OCI-LY7 (cell line): ENCODE results near the gene TMC4. TPM values are rescaled to one million over a fixed set of nuclear protein-coding genes. Genes with fewer than 3 reads are reported as not detected.
A peak's percentile ranks its signal among the peaks of the same experiment; 100 is the strongest.
"Not testable (repeated sequence)": the region's sequence is repeated elsewhere in the genome, so short reads cannot be mapped to it uniquely, and the experiment has no call there.

ENCODE experiments used
- Bru-seq: library from RNA; stranded (reverse); fragments of 400-500 nt; gene quantifications from one replicate; lab custom pipeline; 2021; lab: Mats Ljungman, UMichigan
- BruChase-seq, 2 experiments: library from RNA; stranded (reverse); fragments of 400-500 nt; gene quantifications; one replicate each; lab custom pipeline; 2021; lab: Mats Ljungman, UMichigan
- BruUV-seq: library from RNA; stranded (reverse); fragments of 400-500 nt; replicated peaks from 2 replicates; lab custom pipeline; 2021; lab: Mats Ljungman, UMichigan
- CTCF ChIA-PET: fragments of 300-600 bp; sonication (Branson Sonifier 250); formaldehyde crosslinking; loops from one replicate; lab custom pipeline; 2022; ENCODE audit warnings: antibody characterized with exemption; ENCODE audit not compliant: unreplicated experiment; lab: Charles Lee
- POLR2A ChIA-PET: fragments of 300-600 bp; sonication (Branson Sonifier 250); formaldehyde crosslinking; loops from one replicate; lab custom pipeline; 2022; ENCODE audit warnings: antibody characterized with exemption; lab: Charles Lee
- DNase-seq: peaks from one replicate; pipeline ENCODE4 v3.0.0-alpha.2; 2015; ENCODE audit warnings: low spot score
- H2AFZ ChIP-seq: fragments of 200-600 bp; sonication (generic), shearing (Covaris generic); 2 replicates; pipeline ENCODE4 v1.6.1; 2014; ENCODE audit warnings: mild to moderate bottlenecking, antibody characterized with exemption, low read length, moderate library complexity
- H3K27ac ChIP-seq: fragments of 200-600 bp; sonication (generic); 2 replicates; pipeline ENCODE4 v1.5.1; 2014; ENCODE audit warnings: mixed run types, low read depth, mild to moderate bottlenecking, moderate library complexity, low read length, inconsistent platforms; ENCODE audit not compliant: poor library complexity, severe bottlenecking
- H3K36me3 ChIP-seq: fragments of 200-600 bp; sonication (generic); 2 replicates; pipeline ENCODE4 v1.6.1; 2014; ENCODE audit warnings: mild to moderate bottlenecking, antibody characterized with exemption, low read length, moderate library complexity, mixed read lengths; ENCODE audit not compliant: insufficient read depth
- H3K4me1 ChIP-seq: fragments of 200-600 bp; sonication (generic); 2 replicates; pipeline ENCODE4 v1.5.1; 2014; ENCODE audit warnings: mild to moderate bottlenecking, low read length; ENCODE audit not compliant: insufficient read depth, poor library complexity, severe bottlenecking
- H3K4me2 ChIP-seq: fragments of 200-600 bp; sonication (generic); 2 replicates; pipeline ENCODE4 v1.6.1; 2014; ENCODE audit warnings: mild to moderate bottlenecking, low read length
- H3K4me3 ChIP-seq: fragments of 200-600 bp; sonication (generic); 2 replicates; pipeline ENCODE4 v1.5.1; 2014; ENCODE audit warnings: mild to moderate bottlenecking, low read depth, low read length; ENCODE audit not compliant: poor library complexity, severe bottlenecking
- H3K79me2 ChIP-seq: fragments of 200-600 bp; sonication (generic); 2 replicates; pipeline ENCODE4 v1.6.1; 2016; ENCODE audit warnings: low read depth, mild to moderate bottlenecking, low read length, moderate library complexity, mixed read lengths; ENCODE audit not compliant: insufficient read depth
- H3K9me2 ChIP-seq: fragments of 200-600 bp; sonication (generic); 2 replicates; pipeline ENCODE4 v1.6.1; 2016; ENCODE audit warnings: mild to moderate bottlenecking, low read length, mixed read lengths; ENCODE audit not compliant: insufficient read depth
- H3K9me3 ChIP-seq: fragments of 200-600 bp; sonication (generic); 2 replicates; pipeline ENCODE4 v1.6.1; 2014; ENCODE audit warnings: mild to moderate bottlenecking, mixed run types, low read length, mixed read lengths
- H4K20me1 ChIP-seq: fragments of 200-600 bp; sonication (generic); 2 replicates; pipeline ENCODE4 v1.6.1; 2014; ENCODE audit warnings: mild to moderate bottlenecking, antibody characterized with exemption, low read length, moderate library complexity, mixed read lengths; ENCODE audit not compliant: insufficient read depth
- EZH2phosphoT487 ChIP-seq: fragments of 200-600 bp; sonication (generic); IDR thresholded peaks from 2 replicates; pipeline ENCODE4 v1.6.1; 2018; ENCODE audit warnings: low read depth, borderline replicate concordance, mild to moderate bottlenecking, mixed run types, antibody characterized with exemption, low read length, moderate library complexity, mixed read lengths
- intact Hi-C: fragments of 100-400 bp; cut with micrococcal nuclease; formaldehyde crosslinking; loops from one replicate; pipeline ENCODE4 v1.10.0; 2022; ENCODE audit not compliant: unreplicated experiment
- long read RNA-seq: library from polyadenylated mRNA; stranded (forward); transcript quantifications from one replicate; pipeline ENCODE4 v2.0.0, GENCODE V29; 2022
- total RNA-seq, 2 experiments: library from RNA; depleted of rRNA in 1 of 2; stranded (reverse); fragments of >200 nt in 1 of 2; shearing (Covaris generic) in 1 of 2; gene quantifications; 2 replicates each; pipeline ENCODE4 v1.2.3, GENCODE V29; 2014 to 2022
- TF ChIP-seq, protein P1 (sequence below): fragments of 200-600 bp; sonication (generic); conservative IDR thresholded peaks from 2 replicates; pipeline ENCODE4 v1.5.1; 2014; ENCODE audit warnings: mild to moderate bottlenecking, antibody characterized with exemption, low read length, moderate library complexity, mixed read lengths

TMC4 gene
- total RNA-seq (2014; rRNA removed; shearing (Covaris generic)) (not detected in 2 replicates), total RNA-seq (2022) (not detected in 2 replicates), Bru-seq, nascent RNA (percentile 12 among the genes with signal in this experiment), BruChase-seq, experiment 1, labeled RNA remaining after a 6-hour chase (percentile 8 among the genes with signal in this experiment), BruChase-seq, experiment 2, labeled RNA remaining after a 2-hour chase (percentile 15 among the genes with signal in this experiment)
- long read RNA-seq, partial matches to known transcripts: 0 of 12 reads
- long read RNA-seq, other reads (novel, unspliced or antisense): 12 of 12 reads

- DNase-seq: peak; percentile 52
- POLR2A ChIA-PET: no interaction called here
- H3K9me3 ChIP-seq: no peaks in the 10 kb centered on the region
- no peak within 1 kb of the TSS for H3K4me3 ChIP-seq
- no peaks in the 10 kb centered on the region for H3K9me2 ChIP-seq
- H3K4me2 ChIP-seq: peak within 1 kb of the TSS; percentile 30; the same call in 1 of the 2 replicates
- TF ChIP-seq EZH2phosphoT487: no peak
- TF ChIP-seq, protein P1, sequence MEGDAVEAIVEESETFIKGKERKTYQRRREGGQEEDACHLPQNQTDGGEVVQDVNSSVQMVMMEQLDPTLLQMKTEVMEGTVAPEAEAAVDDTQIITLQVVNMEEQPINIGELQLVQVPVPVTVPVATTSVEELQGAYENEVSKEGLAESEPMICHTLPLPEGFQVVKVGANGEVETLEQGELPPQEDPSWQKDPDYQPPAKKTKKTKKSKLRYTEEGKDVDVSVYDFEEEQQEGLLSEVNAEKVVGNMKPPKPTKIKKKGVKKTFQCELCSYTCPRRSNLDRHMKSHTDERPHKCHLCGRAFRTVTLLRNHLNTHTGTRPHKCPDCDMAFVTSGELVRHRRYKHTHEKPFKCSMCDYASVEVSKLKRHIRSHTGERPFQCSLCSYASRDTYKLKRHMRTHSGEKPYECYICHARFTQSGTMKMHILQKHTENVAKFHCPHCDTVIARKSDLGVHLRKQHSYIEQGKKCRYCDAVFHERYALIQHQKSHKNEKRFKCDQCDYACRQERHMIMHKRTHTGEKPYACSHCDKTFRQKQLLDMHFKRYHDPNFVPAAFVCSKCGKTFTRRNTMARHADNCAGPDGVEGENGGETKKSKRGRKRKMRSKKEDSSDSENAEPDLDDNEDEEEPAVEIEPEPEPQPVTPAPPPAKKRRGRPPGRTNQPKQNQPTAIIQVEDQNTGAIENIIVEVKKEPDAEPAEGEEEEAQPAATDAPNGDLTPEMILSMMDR: 0 out of 2 replicates have a peak, but pooled peaks have one; percentile 28
- no peaks in the 10 kb centered on the region; the same call in 1 of the 2 replicates for H3K36me3 ChIP-seq
- H4K20me1 ChIP-seq: no peaks in the 10 kb centered on the region
- peaks cover 14% of the 10 kb centered on the region for H3K4me1 ChIP-seq
- no peak within 1 kb of the TSS for H2AFZ ChIP-seq
- BruUV-seq: no TSS peak
- CTCF ChIA-PET: no interaction called here
- intact Hi-C loops: no loop called here
- H3K27ac ChIP-seq: no peak within 1 kb of the TSS
- no peaks in the 10 kb centered on the region for H3K79me2 ChIP-seq
Measured at GRCh38 chr19:54172471-54173358, at the start of gene TMC4. TSS of gene TMC4 (minus strand) at chr19:54173160. CDS start at chr19:54173117, 43 bp downstream.

DNA sequence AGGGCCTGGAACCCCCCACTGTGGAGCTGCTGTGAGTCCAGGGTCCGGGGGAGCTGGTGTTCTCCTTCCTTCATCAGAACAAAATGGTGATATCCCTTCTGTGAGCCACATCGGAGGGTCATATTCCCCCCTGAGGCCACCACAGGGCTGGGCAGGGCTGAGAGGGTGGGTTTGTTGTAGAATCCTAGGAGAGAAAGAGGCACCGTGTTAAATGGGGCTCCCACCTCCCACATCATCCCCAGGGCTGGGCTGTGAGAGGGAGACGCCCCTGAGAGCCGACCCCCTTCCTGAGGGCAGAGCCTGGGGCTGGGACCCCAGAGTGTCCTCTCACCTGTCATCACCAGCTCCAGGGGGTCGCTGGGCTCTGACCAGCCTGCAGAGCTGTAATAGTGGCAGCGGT is 49.0 kb upstream of the TMC4 start:
- intact Hi-C loops, H3K4me2 ChIP-seq, H4K20me1 ChIP-seq, H3K9me2 ChIP-seq, DNase-seq, H3K9me3 ChIP-seq, H3K27ac ChIP-seq, H3K4me1 ChIP-seq, H3K4me3 ChIP-seq, BruUV-seq, CTCF ChIA-PET, H2AFZ ChIP-seq, POLR2A ChIA-PET, H3K79me2 ChIP-seq, H3K36me3 ChIP-seq: not testable (repeated sequence)

DNA sequence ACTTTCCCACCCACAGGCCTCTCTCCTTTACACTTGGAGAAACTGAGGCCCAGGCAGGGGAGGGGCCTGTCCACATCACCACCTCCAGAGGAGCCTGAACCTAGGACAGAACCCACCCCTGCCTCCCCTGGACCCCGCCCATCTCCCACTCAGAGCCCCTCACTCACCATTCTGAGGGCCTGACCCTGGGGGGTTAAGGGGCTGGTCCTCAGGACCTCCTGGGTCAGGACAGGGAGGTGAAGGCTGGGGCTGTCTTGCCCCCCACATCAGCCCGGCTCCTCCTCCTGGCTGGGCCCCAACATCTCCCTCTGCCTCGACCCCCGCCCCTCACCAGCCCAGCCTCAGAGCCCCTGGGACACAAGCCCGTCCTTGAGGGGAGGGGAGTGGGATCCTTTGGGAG is 46.7 kb upstream of the TMC4 start:
- H3K9me3 ChIP-seq, H3K9me2 ChIP-seq, H3K4me2 ChIP-seq, DNase-seq, H3K4me1 ChIP-seq, CTCF ChIA-PET, H3K27ac ChIP-seq, H3K4me3 ChIP-seq, BruUV-seq, intact Hi-C loops, H2AFZ ChIP-seq, H4K20me1 ChIP-seq, H3K79me2 ChIP-seq, POLR2A ChIA-PET: not testable (repeated sequence)
- H3K36me3 ChIP-seq: peaks cover 13% of the 10 kb centered on the region
